HG03442 (cell line): ENCODE results near the gene NACC2.

ENCODE experiments used
- ATAC-seq: cut with Tn5 transposase; IDR thresholded peaks from one replicate; pipeline ENCODE4 v1.9.1; 2021; ENCODE audit warnings: mild to moderate bottlenecking, moderate library complexity; ENCODE audit not compliant: unreplicated experiment

NACC2 gene

GRCh38 chr9:136002881-136003280, 92.2 kb downstream of the NACC2 start:
- no peak for ATAC-seq

- no peak for ATAC-seq
Observed at GRCh38 chr9:136002215-136002614, 92.9 kb downstream of the NACC2 start.

- no peak for ATAC-seq
Observed at GRCh38 chr9:136001231-136001630, 93.9 kb downstream of the NACC2 start.

GRCh38 chr9:135998410-135999071, 96.5 kb downstream of the NACC2 start:
- ATAC-seq = no peak

- no peak for ATAC-seq
Observed at GRCh38 chr9:135998016-135998380, 97.1 kb downstream of the NACC2 start.

- no peak for ATAC-seq
Observed at GRCh38 chr9:135997090-135998015, 97.7 kb downstream of the NACC2 start.

- ATAC-seq = no peak
Observed at GRCh38 chr9:135995816-135996215, 99.3 kb downstream of the NACC2 start.

GRCh38 chr9:135994501-135995192, 100.4 kb downstream of the NACC2 start:
- no peak for ATAC-seq

- ATAC-seq = no peak
Observed at GRCh38 chr9:135993765-135994500, 101.2 kb downstream of the NACC2 start.

- no peak for ATAC-seq
Observed at GRCh38 chr9:135993409-135993742, 101.7 kb downstream of the NACC2 start.

- ATAC-seq = no peak
Observed at GRCh38 chr9:135992486-135993408, 102.3 kb downstream of the NACC2 start.

GRCh38 chr9:135991771-135992170, 103.3 kb downstream of the NACC2 start:
- ATAC-seq = no peak

- no peak for ATAC-seq
Observed at GRCh38 chr9:135990468-135991429, 104.3 kb downstream of the NACC2 start.

- no peak for ATAC-seq
Observed at GRCh38 chr9:135989722-135990467, 105.2 kb downstream of the NACC2 start.

- no peak for ATAC-seq
Observed at GRCh38 chr9:135989157-135989556, 105.9 kb downstream of the NACC2 start.

GRCh38 chr9:135988493-135988892, 106.6 kb downstream of the NACC2 start:
- no peak for ATAC-seq

GRCh38 chr9:135987838-135988404, 107.2 kb downstream of the NACC2 start:
- no peak for ATAC-seq

GRCh38 chr9:135986605-135987004, 108.5 kb downstream of the NACC2 start:
- ATAC-seq = no peak
